Measurements from ENCODE around the gene FBXW11. TPM values are rescaled to one million over a fixed set of nuclear protein-coding genes. Genes with fewer than 3 reads are reported as not detected.

FBXW11 gene
- total RNA-seq, 1 experiment from 2014 or later, result 52.0 TPM

DNA sequence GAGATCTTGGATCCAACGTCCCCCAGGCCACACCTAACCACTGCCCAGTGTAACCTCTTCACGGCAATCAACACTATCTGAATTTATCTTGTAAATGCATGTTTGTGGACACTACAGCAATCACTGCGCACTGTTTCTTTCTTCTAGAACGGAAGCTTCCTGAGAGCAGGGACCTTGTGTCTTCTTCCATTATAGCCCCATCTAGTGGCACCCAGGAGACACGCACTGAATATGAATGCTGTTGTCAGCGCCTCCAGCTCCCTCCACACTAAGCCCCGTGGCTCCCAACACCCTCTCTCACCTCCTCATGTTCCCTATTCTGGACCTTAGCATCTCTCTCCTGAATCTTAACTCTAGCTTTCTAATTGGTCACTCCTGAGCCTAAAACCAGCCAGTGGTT is 148.1 kb downstream of the FBXW11 start:
- Histone ChIP-seq H3K4me1 (ENCODE audit: control insufficient read depth in 1 of 2, insufficient read depth in 2 of 2, low read length in 2 of 2) (no peaks in the 10 kb centered on the region), H4K20me1 (ENCODE audit: insufficient read depth) (no peaks in the 10 kb centered on the region), H3K27me3 (ENCODE audit: insufficient read depth, low read length) (no peaks in the 10 kb centered on the region), H3K36me3 (ENCODE audit: control insufficient read depth in 1 of 2, insufficient read depth in 2 of 2, low read length in 2 of 2) (no peaks in the 10 kb centered on the region), H3K9me2 (ENCODE audit: insufficient read depth) (no peaks in the 10 kb centered on the region), H3K79me2 (ENCODE audit: insufficient read depth, low read length) (no peaks in the 10 kb centered on the region), H3K4me2 (ENCODE audit: low read length) (no peak overlapping the region), H2AFZ (ENCODE audit: low read depth, low read length, poor library complexity, severe bottlenecking) (no peak overlapping the region), H3K9me3 (ENCODE audit: control insufficient read depth in 1 of 2, insufficient read depth in 1 of 2, low read depth in 1 of 2, low read length in 2 of 2) (no peaks in the 10 kb centered on the region), H3K4me3 (replicated peaks in 1 of 2; ENCODE audit: low read depth in 1 of 2, low read length in 2 of 2) (no peak overlapping the region), H3K27ac (ENCODE audit: low read depth, low read length) (no peak overlapping the region), H3K9ac (ENCODE audit: low read length) (no peak overlapping the region)
- peak; percentile 78 for ATAC-seq
- ChIA-PET RAD21 (ENCODE audit: low non-redundant PET in 1 of 2, low total read pairs in 2 of 2, uncharacterized antibody in 2 of 2, unreplicated experiment in 2 of 2) (interaction anchor here in 1 of 2 experiments (1.3 kb wide), 1 partner anchor 54 kb away, joined by 3 read pairs; no protein-coding TSS in a partner anchor), POLR2A (no interaction called here), CTCF (interaction anchor here (0.7 to 1.0 kb wide), 2 partner anchors 12 to 440 kb away, joined by 3 to 6 read pairs; partner anchors contain the start of gene FGF18)
- TF ChIP-seq JUND (IDR thresholded peaks at IDR 0.05), result no peak
- TF ChIP-seq, protein P1, sequence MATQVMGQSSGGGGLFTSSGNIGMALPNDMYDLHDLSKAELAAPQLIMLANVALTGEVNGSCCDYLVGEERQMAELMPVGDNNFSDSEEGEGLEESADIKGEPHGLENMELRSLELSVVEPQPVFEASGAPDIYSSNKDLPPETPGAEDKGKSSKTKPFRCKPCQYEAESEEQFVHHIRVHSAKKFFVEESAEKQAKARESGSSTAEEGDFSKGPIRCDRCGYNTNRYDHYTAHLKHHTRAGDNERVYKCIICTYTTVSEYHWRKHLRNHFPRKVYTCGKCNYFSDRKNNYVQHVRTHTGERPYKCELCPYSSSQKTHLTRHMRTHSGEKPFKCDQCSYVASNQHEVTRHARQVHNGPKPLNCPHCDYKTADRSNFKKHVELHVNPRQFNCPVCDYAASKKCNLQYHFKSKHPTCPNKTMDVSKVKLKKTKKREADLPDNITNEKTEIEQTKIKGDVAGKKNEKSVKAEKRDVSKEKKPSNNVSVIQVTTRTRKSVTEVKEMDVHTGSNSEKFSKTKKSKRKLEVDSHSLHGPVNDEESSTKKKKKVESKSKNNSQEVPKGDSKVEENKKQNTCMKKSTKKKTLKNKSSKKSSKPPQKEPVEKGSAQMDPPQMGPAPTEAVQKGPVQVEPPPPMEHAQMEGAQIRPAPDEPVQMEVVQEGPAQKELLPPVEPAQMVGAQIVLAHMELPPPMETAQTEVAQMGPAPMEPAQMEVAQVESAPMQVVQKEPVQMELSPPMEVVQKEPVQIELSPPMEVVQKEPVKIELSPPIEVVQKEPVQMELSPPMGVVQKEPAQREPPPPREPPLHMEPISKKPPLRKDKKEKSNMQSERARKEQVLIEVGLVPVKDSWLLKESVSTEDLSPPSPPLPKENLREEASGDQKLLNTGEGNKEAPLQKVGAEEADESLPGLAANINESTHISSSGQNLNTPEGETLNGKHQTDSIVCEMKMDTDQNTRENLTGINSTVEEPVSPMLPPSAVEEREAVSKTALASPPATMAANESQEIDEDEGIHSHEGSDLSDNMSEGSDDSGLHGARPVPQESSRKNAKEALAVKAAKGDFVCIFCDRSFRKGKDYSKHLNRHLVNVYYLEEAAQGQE (IDR thresholded peaks at IDR 0.05; ENCODE audit: low read depth), result no peak
- TF ChIP-seq EZH2phosphoT487 (IDR thresholded peaks at IDR 0.05; ENCODE audit: borderline replicate concordance), result no peak
- TF ChIP-seq RAD21 (IDR thresholded peaks at IDR 0.05; ENCODE audit: low read depth), result peak; percentile 47
- no peak for TF ChIP-seq EGR1 (IDR thresholded peaks at IDR 0.05; ENCODE audit: low read depth)
- no peak for TF ChIP-seq POLR2A (IDR thresholded peaks at IDR 0.05; ENCODE audit: borderline replicate concordance, extremely low read depth, insufficient read depth, insufficient read length)
- TF ChIP-seq ZFX (IDR thresholded peaks at IDR 0.05), result no peak
- TF ChIP-seq, protein P2, sequence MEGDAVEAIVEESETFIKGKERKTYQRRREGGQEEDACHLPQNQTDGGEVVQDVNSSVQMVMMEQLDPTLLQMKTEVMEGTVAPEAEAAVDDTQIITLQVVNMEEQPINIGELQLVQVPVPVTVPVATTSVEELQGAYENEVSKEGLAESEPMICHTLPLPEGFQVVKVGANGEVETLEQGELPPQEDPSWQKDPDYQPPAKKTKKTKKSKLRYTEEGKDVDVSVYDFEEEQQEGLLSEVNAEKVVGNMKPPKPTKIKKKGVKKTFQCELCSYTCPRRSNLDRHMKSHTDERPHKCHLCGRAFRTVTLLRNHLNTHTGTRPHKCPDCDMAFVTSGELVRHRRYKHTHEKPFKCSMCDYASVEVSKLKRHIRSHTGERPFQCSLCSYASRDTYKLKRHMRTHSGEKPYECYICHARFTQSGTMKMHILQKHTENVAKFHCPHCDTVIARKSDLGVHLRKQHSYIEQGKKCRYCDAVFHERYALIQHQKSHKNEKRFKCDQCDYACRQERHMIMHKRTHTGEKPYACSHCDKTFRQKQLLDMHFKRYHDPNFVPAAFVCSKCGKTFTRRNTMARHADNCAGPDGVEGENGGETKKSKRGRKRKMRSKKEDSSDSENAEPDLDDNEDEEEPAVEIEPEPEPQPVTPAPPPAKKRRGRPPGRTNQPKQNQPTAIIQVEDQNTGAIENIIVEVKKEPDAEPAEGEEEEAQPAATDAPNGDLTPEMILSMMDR (IDR thresholded peaks at IDR 0.05 in 2 of 3, conservative IDR thresholded peaks at IDR 0.05 in 1 of 3; ENCODE audit: borderline replicate concordance in 1 of 3, insufficient read depth in 1 of 3, low read depth in 2 of 3, low read length in 2 of 3), result peak; percentile 31 to 65 (median 63); a peak in 5 of 6 replicates
- no peak for TF ChIP-seq ELF1 (IDR thresholded peaks at IDR 0.05; ENCODE audit: borderline replicate concordance, low read depth)
- intact Hi-C loops (cut with micrococcal nuclease), result no loop called here
- no TSS peak for BruUV-seq (replicated peaks)
- no peak for DNase-seq (ENCODE audit: low read depth, low spot score)
